H1 (cell line): ENCODE data around the gene NADK2. TPM values are rescaled to one million over a fixed set of nuclear protein-coding genes. Genes with fewer than 3 reads are reported as not detected.

Experiments
- ASH2L ChIP-seq: fragments of 200-600, 300-600 bp; sonication (generic); IDR thresholded peaks from one replicate; pipeline ENCODE4 v1.7.1; 2017; ENCODE audit warnings: low read length
- ATF2 ChIP-seq: IDR thresholded peaks from 2 replicates; pipeline ENCODE4 v1.6.1; 2012; ENCODE audit warnings: low read length, inconsistent platforms
- BCL11A ChIP-seq, 2 experiments: IDR thresholded peaks; one replicate each; pipeline ENCODE4 v1.6.1; 2011; ENCODE audit warnings: low read depth in 2 of 2, low read length in 2 of 2, mild to moderate bottlenecking in 2 of 2
- CBX8 ChIP-seq: fragments of 300-800, 300-1000 bp; sonication (generic); IDR thresholded peaks from 2 replicates; pipeline ENCODE4 v1.7.1; 2016; ENCODE audit warnings: low read depth, low read length, borderline replicate concordance
- CEBPB ChIP-seq: IDR thresholded peaks from 2 replicates; pipeline ENCODE4 v1.6.1; 2012; ENCODE audit warnings: low read depth, low read length
- CTBP2 ChIP-seq: IDR thresholded peaks from 2 replicates; pipeline ENCODE4 v1.7.0; 2011; ENCODE audit warnings: borderline replicate concordance, mild to moderate bottlenecking, moderate library complexity, mixed read lengths, low read length; ENCODE audit not compliant: insufficient read depth, insufficient read length
- CTCF ChIP-seq, 3 experiments: IDR thresholded peaks; 1 replicate in 2 of 3; 2 replicates in 1 of 3; pipeline versions ENCODE4 v1.5.1 to v1.6.1; 2011; ENCODE audit warnings: low read length in 3 of 3, mild to moderate bottlenecking in 3 of 3, inconsistent platforms in 2 of 3, low read depth in 1 of 3, moderate library complexity in 1 of 3; ENCODE audit not compliant: insufficient read depth in 1 of 3; ENCODE audit errors: control extremely low read depth in 1 of 3
- GTF2F1 ChIP-seq: IDR thresholded peaks from 2 replicates; pipeline ENCODE4 v1.6.1; 2012; ENCODE audit warnings: low read depth, low read length, improper control_type of control experiment, borderline replicate concordance
- POLR2A ChIP-seq, 2 experiments: IDR thresholded peaks; 1 replicate in 1 of 2; 2 replicates in 1 of 2; pipeline ENCODE4 v1.6.1; 2011; ENCODE audit warnings: low read depth in 2 of 2, low read length in 2 of 2, mild to moderate bottlenecking in 2 of 2; ENCODE audit errors: control extremely low read depth in 1 of 2
- RNF2 ChIP-seq: fragments of 200-900, 300-1000 bp; sonication (generic); IDR thresholded peaks from 2 replicates; pipeline ENCODE4 v1.7.1; 2016; ENCODE audit warnings: borderline replicate concordance, low read depth, mild to moderate bottlenecking, antibody characterized with exemption, low read length; ENCODE audit not compliant: poor library complexity, severe bottlenecking; ENCODE audit errors: missing control alignments
- SIRT6 ChIP-seq: IDR thresholded peaks from one replicate; pipeline ENCODE4 v1.7.1; 2012; ENCODE audit warnings: low read length, inconsistent platforms
- SRF ChIP-seq: IDR thresholded peaks from 2 replicates; pipeline ENCODE4 v1.6.1; 2011; ENCODE audit warnings: mild to moderate bottlenecking, low read depth, low read length, moderate library complexity
- TEAD4 ChIP-seq: IDR thresholded peaks from 2 replicates; pipeline ENCODE4 v1.6.1; 2012; ENCODE audit warnings: low read depth, low read length, inconsistent platforms, mixed read lengths
- polyA plus RNA-seq, 7 experiments: library from polyadenylated mRNA; depleted of rRNA in 3 of 7; stranded (reverse) in 5 of 7; unstranded in 2 of 7; fragments of >200 nt in 5 of 7; fragments of 200-250 nt in 2 of 7; gene quantifications; 1 replicate in 5 of 7; 2 replicates in 1 of 7; 4 replicates in 1 of 7; pipeline versions ENCODE4 v1.2.1 to v1.2.3, GENCODE V29; 2011 to 2013; ENCODE audit warnings: missing spikeins in 2 of 7, mixed read lengths in 2 of 7
- total RNA-seq: library from RNA; stranded (reverse); fragmentation: NEBNext Ultra II Directional; extraction: Animal tissue kit (Norgen Biotek cat#: 25700); gene quantifications from 2 replicates; pipeline ENCODE4 v1.2.1, GENCODE V29; 2021

NADK2 gene
- total and polyA plus RNA-seq, 2 of the 8 experiments (the other 6 are each of a cell fraction or from before 2014, with no cell fraction given) = 3.4 to 16.1 TPM

- TF ChIP-seq CTCF (IDR thresholded peaks at IDR 0.05; ENCODE audit: control extremely low read depth in 1 of 3, insufficient read depth in 1 of 3, low read depth in 1 of 3, low read length in 3 of 3) (no peak), TEAD4 (no peak), RNF2 (no peak), BCL11A (IDR thresholded peaks at IDR 0.05; ENCODE audit: low read depth in 2 of 2, low read length in 2 of 2) (no peak), SIRT6 (no peak), ATF2 (no peak), ASH2L (no peak), CEBPB (no peak), POLR2A (IDR thresholded peaks at IDR 0.05; ENCODE audit: control extremely low read depth in 1 of 2, low read depth in 2 of 2, low read length in 2 of 2) (peak in 1 of 2 experiments; percentile 48; a peak in 1 of 3 replicates), CTBP2 (no peak), CBX8 (no peak), GTF2F1 (no peak), SRF (peak; percentile 2; the same call in 1 of the 2 replicates)
These were observed 90.9 kb downstream of the NADK2 start (continued) for GRCh38 chr5:36150676-36151433.
